ENCODE measurements around the gene TOPBP1. TPM values are rescaled to one million over a fixed set of nuclear protein-coding genes. Genes with fewer than 3 reads are reported as not detected.
A peak's percentile ranks its signal among the peaks of the same experiment; 100 is the strongest.
"Not testable (repeated sequence)": the region's sequence is repeated elsewhere in the genome, so short reads cannot be mapped to it uniquely, and the experiment has no call there.

The TOPBP1 gene
- total RNA-seq, 1 donor from 2014 or later: 40.3 TPM

DNA sequence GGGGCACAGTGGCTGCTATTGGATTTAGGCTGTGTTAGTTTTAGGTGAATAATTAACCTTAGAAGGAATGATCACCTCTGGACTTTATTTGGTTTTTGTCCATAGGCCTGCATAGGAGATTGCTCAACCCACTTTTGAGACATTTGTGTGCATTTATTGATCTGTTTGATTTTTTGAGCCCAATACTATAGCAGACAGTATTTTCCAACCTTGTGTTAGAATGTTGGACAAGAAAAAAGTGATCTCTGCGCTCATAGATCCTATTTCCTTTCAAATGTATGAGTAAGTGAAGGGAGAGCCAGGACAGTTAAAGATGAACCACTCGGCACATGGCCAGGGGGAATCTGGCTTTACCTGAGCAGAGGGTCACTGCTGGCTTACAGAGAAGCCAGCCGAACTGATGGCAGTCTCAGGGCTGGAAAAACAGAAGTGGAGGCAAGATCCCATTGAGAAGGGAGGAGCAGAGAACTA is 8.8 kb upstream of the TOPBP1 start:
- no peak for DNase-seq (ENCODE audit: low spot score in 2 of 2, unreplicated experiment in 2 of 2)
- H3K9me3 Mint-ChIP-seq: no peaks in the 10 kb centered on the region
- TF ChIP-seq, protein P1, sequence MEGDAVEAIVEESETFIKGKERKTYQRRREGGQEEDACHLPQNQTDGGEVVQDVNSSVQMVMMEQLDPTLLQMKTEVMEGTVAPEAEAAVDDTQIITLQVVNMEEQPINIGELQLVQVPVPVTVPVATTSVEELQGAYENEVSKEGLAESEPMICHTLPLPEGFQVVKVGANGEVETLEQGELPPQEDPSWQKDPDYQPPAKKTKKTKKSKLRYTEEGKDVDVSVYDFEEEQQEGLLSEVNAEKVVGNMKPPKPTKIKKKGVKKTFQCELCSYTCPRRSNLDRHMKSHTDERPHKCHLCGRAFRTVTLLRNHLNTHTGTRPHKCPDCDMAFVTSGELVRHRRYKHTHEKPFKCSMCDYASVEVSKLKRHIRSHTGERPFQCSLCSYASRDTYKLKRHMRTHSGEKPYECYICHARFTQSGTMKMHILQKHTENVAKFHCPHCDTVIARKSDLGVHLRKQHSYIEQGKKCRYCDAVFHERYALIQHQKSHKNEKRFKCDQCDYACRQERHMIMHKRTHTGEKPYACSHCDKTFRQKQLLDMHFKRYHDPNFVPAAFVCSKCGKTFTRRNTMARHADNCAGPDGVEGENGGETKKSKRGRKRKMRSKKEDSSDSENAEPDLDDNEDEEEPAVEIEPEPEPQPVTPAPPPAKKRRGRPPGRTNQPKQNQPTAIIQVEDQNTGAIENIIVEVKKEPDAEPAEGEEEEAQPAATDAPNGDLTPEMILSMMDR (IDR thresholded peaks at IDR 0.05; ENCODE audit: unreplicated experiment): no peak
- H3K4me1 Mint-ChIP-seq: peaks cover 6% of the 10 kb centered on the region
- H3K36me3 Mint-ChIP-seq: no peaks in the 10 kb centered on the region
- H3K4me3 Mint-ChIP-seq: no peak overlapping the region
- peaks cover 42% of the 10 kb centered on the region for H3K27me3 Mint-ChIP-seq (ENCODE audit: low read depth)
- H3K27ac Mint-ChIP-seq: no peak overlapping the region

DNA sequence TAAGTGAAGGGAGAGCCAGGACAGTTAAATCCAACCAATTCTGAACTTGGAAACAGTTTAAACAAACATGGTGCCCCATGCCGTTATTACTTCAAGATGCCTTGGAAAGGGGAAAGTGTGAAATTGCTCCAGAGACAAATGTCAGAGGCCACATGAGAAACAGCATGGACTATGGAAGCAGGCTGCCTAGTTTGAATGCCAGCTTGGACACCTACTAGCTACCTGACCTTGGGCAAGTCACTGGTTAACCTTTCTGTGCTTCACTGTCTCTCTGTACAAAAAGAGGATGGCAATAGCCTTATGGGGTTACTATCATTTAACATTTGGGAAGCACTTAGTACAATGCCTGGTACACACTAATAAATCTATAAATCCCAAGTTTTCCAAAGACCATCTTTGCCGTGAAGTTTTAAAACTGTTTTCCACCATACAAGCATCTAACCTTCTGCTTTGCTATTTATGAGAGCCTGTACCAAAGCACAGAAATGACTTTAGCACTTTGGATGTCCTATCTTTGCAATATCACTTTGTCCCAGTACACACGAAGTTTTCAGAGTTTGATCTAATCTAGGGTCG is 8.3 kb upstream of the TOPBP1 start:
- peaks cover 37% of the 10 kb centered on the region for H3K27me3 Mint-ChIP-seq (ENCODE audit: low read depth)
- H3K36me3 Mint-ChIP-seq: no peaks in the 10 kb centered on the region
- H3K4me3 Mint-ChIP-seq: no peak overlapping the region
- TF ChIP-seq, protein P1 (IDR thresholded peaks at IDR 0.05; ENCODE audit: unreplicated experiment): no peak
- DNase-seq (ENCODE audit: low spot score in 2 of 2, unreplicated experiment in 2 of 2): no peak
- no peak overlapping the region for H3K27ac Mint-ChIP-seq
- peaks cover 6% of the 10 kb centered on the region for H3K4me1 Mint-ChIP-seq
- no peaks in the 10 kb centered on the region for H3K9me3 Mint-ChIP-seq

DNA sequence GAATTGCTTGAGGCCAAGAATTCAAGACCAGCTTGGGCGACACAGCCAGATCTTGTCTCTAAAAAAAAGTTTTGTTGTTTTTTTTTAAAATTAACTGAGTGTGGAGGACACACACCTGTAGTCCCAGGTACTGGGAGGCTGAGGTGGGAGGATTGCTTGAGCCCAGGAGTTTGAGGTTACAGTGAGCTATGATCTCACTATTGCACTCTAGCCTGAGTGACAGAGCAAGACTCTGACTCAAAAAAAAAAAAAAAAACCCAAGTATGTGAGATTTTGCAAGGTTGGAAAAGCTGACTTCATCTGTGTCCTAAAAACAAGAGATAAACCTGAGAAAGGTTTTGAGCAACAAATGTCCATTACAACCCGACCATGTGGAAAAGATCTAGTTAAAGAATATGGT is 5.4 kb upstream of the TOPBP1 start:
- peaks cover 8% of the 10 kb centered on the region for H3K27me3 Mint-ChIP-seq (ENCODE audit: low read depth)
- peaks cover 12% of the 10 kb centered on the region for H3K4me1 Mint-ChIP-seq
- H3K36me3 Mint-ChIP-seq: no peaks in the 10 kb centered on the region
- TF ChIP-seq, protein P1 (IDR thresholded peaks at IDR 0.05; ENCODE audit: unreplicated experiment): no peak
- no peaks in the 10 kb centered on the region for H3K9me3 Mint-ChIP-seq
- H3K4me3 Mint-ChIP-seq: no peak overlapping the region
- DNase-seq (ENCODE audit: low spot score in 2 of 2, unreplicated experiment in 2 of 2): no peak
- no peak overlapping the region for H3K27ac Mint-ChIP-seq

DNA sequence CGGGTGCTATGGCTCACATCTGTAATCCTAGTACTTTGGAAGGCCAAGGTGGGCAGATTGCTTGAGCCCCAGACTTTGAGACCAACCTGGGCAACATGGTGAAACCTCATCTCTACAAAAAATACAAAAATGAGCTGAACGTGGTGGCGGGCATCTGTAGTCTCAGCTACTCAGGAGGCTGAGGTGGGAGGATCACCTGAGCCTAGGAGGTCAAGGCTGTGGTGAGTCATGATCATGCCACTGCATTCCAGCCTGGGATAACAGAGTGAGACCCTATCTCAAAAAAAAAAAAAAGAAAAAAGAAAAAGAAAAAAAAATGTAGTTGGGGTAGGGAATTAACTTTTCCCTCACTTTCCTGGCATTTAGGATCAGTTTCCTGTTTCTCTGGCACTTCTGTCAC is 3.4 kb upstream of the TOPBP1 start:
- H3K27me3 Mint-ChIP-seq (ENCODE audit: low read depth); H3K36me3 Mint-ChIP-seq; DNase-seq (ENCODE audit: low spot score in 2 of 2, unreplicated experiment in 2 of 2); H3K4me3 Mint-ChIP-seq; H3K9me3 Mint-ChIP-seq; H3K27ac Mint-ChIP-seq: not testable (repeated sequence)
- H3K4me1 Mint-ChIP-seq: peaks cover 26% of the 10 kb centered on the region

DNA sequence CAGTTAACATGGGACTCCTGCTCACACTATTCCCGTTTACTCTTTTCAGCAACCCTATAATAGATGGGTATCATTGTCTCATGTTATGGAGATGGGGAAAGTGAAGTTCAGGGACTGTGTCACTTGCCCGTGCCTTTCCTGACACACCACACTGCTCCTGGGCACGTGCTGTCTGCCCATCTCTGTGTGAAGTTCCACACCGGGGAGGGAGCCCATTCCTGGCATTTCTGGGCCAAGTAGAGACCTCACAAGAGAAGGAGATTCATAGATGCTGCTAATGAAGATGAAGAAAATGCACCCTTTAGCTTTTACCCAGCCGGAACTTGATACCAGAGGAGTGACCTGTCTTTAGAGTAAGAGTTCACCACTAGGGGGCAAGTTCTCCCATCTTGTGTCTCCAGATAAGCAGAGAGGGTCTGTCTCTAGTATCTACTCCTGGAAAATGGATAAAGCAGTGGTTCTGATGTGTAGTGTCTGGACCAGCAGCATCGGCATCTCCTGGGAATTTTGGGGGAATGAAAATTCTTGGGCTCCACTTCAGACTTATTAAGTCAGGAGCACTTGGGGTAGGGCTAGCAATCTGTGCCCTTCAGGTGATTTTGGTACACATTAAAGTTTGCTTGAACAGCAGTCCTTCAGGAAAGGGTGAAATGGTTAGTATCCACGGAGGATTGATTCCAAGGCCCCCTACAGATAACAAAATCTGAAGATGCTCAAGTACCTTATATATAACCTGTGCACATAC is 2.0 kb upstream of the TOPBP1 start:
- H3K4me1 Mint-ChIP-seq: peaks cover 35% of the 10 kb centered on the region
- peak overlapping the region; percentile 67 for H3K27ac Mint-ChIP-seq
- no peaks in the 10 kb centered on the region for H3K27me3 Mint-ChIP-seq (ENCODE audit: low read depth)
- DNase-seq (ENCODE audit: low spot score in 2 of 2, unreplicated experiment in 2 of 2): no peak
- peaks cover 4% of the 10 kb centered on the region for H3K36me3 Mint-ChIP-seq
- H3K9me3 Mint-ChIP-seq: no peaks in the 10 kb centered on the region
- TF ChIP-seq, protein P1 (IDR thresholded peaks at IDR 0.05; ENCODE audit: unreplicated experiment): peak; percentile 56
- peak overlapping the region; percentile 31 for H3K4me3 Mint-ChIP-seq

DNA sequence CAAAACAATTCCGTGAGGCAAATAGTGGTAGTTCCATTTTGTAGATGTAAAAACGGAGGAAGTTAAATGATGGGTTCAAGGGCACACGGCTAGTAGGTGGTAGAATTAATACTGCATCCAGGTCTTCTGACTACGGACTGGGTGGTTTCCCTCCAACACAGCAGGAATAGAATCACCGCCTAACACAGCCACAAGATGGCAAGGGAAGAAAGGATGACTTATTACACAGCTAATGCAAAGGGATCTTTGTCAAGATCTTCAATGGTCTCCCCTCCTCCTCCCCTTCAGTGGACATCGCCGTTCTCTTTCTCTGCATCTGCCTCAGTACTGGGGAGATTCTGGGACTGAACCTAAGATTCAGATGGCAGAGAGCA is 524 bp upstream of the TOPBP1 start:
- peaks cover 35% of the 10 kb centered on the region for H3K4me1 Mint-ChIP-seq
- peak overlapping the region; percentile 99 for H3K27ac Mint-ChIP-seq
- TF ChIP-seq, protein P1 (IDR thresholded peaks at IDR 0.05; ENCODE audit: unreplicated experiment): no peak
- no peaks in the 10 kb centered on the region for H3K27me3 Mint-ChIP-seq (ENCODE audit: low read depth)
- peaks cover 9% of the 10 kb centered on the region for H3K36me3 Mint-ChIP-seq
- peak overlapping the region; percentile 98 for H3K4me3 Mint-ChIP-seq
- no peaks in the 10 kb centered on the region for H3K9me3 Mint-ChIP-seq
- no peak for DNase-seq (ENCODE audit: low spot score in 2 of 2, unreplicated experiment in 2 of 2)
